Endothelial cell (in vitro differentiated cells): Measurements from ENCODE around the gene NT5C3B. TPM values are rescaled to one million over a fixed set of nuclear protein-coding genes. Genes with fewer than 3 reads are reported as not detected.

Experiments
- DNase-seq: peaks from one replicate; pipeline ENCODE4 v3.0.0; 2021; ENCODE audit warnings: low spot score
- H3K27ac Mint-ChIP-seq: one replicate; pipeline ENCODE4 v1.8.0; 2021; ENCODE audit warnings: mixed read lengths, inconsistent platforms; ENCODE audit not compliant: unreplicated experiment
- H3K27me3 Mint-ChIP-seq: one replicate; pipeline ENCODE4 v1.8.0; 2021; ENCODE audit warnings: mild to moderate bottlenecking, moderate library complexity, mixed read lengths, inconsistent platforms; ENCODE audit not compliant: unreplicated experiment
- H3K36me3 Mint-ChIP-seq: one replicate; pipeline ENCODE4 v1.8.0; 2021; ENCODE audit warnings: mild to moderate bottlenecking, low read depth, mixed read lengths, inconsistent platforms; ENCODE audit not compliant: unreplicated experiment
- H3K4me1 Mint-ChIP-seq: one replicate; pipeline ENCODE4 v1.8.0; 2021; ENCODE audit warnings: mild to moderate bottlenecking, mixed read lengths, inconsistent platforms; ENCODE audit not compliant: unreplicated experiment
- H3K4me3 Mint-ChIP-seq: one replicate; pipeline ENCODE4 v1.8.0; 2021; ENCODE audit warnings: mild to moderate bottlenecking, mixed read lengths, inconsistent platforms; ENCODE audit not compliant: unreplicated experiment
- H3K9me3 Mint-ChIP-seq: one replicate; pipeline ENCODE4 v1.8.0; 2021; ENCODE audit warnings: mixed read lengths, inconsistent platforms; ENCODE audit not compliant: unreplicated experiment
- CTCF ChIP-seq: fragments of 200-600 bp; sonication (generic); IDR thresholded peaks from one replicate; pipeline ENCODE4 v1.5.0; 2021; ENCODE audit warnings: antibody characterized with exemption; ENCODE audit not compliant: unreplicated experiment
- total RNA-seq: library from RNA; stranded (reverse); fragmentation: NEBNext Ultra II Directional; extraction: Animal tissue kit (Norgen Biotek cat#: 25700); gene quantifications from one replicate; pipeline ENCODE4 v1.2.1, GENCODE V29; 2021; ENCODE audit not compliant: unreplicated experiment

The NT5C3B gene
- total RNA-seq, 1 donor from 2014 or later: 79.9 TPM

GRCh38 chr17:41868568-41868967 lies 32.5 kb upstream of the NT5C3B start:
- DNase-seq: no peak
- Mint-ChIP-seq H3K4me1 (no peaks in the 10 kb centered on the region), H3K27me3 (peaks cover 2% of the 10 kb centered on the region), H3K4me3 (peak overlapping the region; percentile 60), H3K9me3 (no peaks in the 10 kb centered on the region), H3K36me3 (peaks cover 49% of the 10 kb centered on the region), H3K27ac (peak overlapping the region; percentile 65)
- TF ChIP-seq CTCF: no peak

- peak overlapping the region; percentile 89 for H3K4me3 Mint-ChIP-seq
- no peaks in the 10 kb centered on the region for H3K9me3 Mint-ChIP-seq
- peaks cover 26% of the 10 kb centered on the region for H3K36me3 Mint-ChIP-seq
- TF ChIP-seq CTCF: no peak
- H3K27me3 Mint-ChIP-seq: peaks cover 2% of the 10 kb centered on the region
- no peak for DNase-seq
- H3K4me1 Mint-ChIP-seq: no peaks in the 10 kb centered on the region
- peak overlapping the region; percentile 48 for H3K27ac Mint-ChIP-seq
Measured at GRCh38 chr17:41865596-41865893, 29.5 kb upstream of the NT5C3B start.

DNA sequence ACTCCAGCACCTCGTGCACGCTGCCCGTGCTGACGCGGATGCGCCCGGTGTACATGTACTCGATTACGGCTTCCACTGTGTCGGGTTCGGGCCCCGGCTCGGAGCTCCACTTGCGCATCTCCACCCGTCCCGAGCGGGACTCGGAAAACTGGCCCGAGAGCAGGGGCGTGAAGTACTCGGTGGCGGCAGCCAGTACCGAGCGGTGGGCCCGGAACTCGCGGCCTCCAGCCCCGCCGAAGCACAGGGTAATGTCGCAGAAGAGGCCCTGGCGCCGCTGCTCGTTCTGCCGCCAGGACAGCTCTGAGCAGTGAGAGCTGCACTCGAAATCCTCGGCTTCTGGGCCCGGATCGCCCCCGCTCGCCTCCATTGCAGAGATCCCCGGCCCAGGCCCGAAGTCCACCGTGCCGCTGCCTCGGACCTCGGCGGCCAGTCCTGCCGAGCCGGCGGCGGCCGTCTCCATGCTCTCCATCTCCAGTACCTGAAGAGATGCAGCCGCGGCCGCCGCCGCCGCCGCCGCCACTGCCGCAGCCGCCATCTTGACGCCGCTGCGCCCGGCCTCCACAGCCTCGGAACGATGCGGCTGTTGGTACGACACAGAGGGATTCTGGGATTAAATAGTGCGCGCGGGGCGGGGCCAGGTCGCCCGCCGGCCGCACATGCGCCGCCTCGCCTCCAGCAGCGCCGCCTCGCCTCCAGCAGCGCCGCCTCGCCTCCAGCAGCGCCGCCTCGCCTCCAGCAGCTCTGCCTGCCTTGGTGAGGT lies 29.0 kb upstream of the NT5C3B start, which contains the start of gene KLHL11:
Gene KLHL11 (minus strand): TSS at position 588 of the 760 bp plus-strand sequence. CDS start 53 bp downstream, at position 535.
- Mint-ChIP-seq H3K9me3 (no peaks in the 10 kb centered on the region), H3K36me3 (peaks cover 24% of the 10 kb centered on the region), H3K4me3 (peak within 1 kb of the TSS; percentile 89), H3K27me3 (no peaks in the 10 kb centered on the region), H3K27ac (peak within 1 kb of the TSS; percentile 48), H3K4me1 (no peaks in the 10 kb centered on the region)
- TF ChIP-seq CTCF: no peak
- DNase-seq: peak; percentile 84

DNA sequence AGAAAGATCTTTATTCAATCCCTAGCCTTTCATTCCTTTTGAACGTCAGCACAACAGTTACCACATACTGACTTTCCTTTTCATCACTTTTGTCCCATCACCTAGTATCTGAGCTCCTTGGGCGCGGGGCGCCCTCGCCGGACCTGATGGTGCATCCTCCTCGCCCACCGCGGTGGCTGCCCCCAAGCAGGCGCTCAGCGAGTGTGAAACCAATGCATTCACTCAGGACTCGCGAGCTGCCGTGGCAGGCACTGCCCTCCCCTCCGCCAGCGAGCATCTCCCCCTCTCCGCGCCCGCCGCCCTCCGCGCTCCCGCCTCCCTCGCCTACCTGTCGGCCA lies 28.4 kb upstream of the NT5C3B start:
- TF ChIP-seq CTCF: no peak
- Mint-ChIP-seq H3K36me3 (peaks cover 23% of the 10 kb centered on the region), H3K4me1 (no peaks in the 10 kb centered on the region), H3K27ac (no peak overlapping the region), H3K9me3 (no peaks in the 10 kb centered on the region), H3K4me3 (no peak overlapping the region), H3K27me3 (no peaks in the 10 kb centered on the region)
- DNase-seq: no peak

GRCh38 chr17:41863074-41863848 lies 27.2 kb upstream of the NT5C3B start:
- no peak for DNase-seq
- TF ChIP-seq CTCF: no peak
- Mint-ChIP-seq H3K9me3 (no peaks in the 10 kb centered on the region), H3K4me3 (no peak overlapping the region), H3K36me3 (peaks cover 11% of the 10 kb centered on the region), H3K4me1 (no peaks in the 10 kb centered on the region), H3K27ac (no peak overlapping the region), H3K27me3 (no peaks in the 10 kb centered on the region)
